ENCODE results near the gene BBS1.

Gene BBS1

DNA sequence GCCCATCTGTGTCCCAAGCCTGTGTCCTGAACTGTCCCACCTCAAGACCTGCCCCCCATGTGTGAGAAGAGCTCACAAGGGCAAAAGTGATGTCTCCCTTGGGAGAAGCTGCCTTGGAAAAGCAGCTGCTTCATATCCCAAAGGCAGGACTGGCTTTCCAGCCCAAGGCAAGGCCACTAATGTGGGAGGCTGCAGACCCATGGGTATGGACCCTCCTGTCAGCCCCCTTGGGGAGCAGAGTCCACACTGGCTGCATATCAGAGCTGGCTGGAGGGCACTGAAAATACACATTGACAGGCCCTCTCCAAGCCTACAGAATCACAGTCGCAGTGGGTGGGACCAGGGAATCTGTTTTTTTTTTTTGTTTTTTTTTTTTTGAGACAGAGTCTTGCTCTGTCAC is 41.0 kb upstream of the BBS1 start:
- peaks cover 12 to 14% of the 10 kb centered on the region in 2 experiments for H3K4me1 ChIP-seq (ENCODE audit: control insufficient read depth in 1 of 2, insufficient read depth in 1 of 2, low read depth in 1 of 2, low read length in 1 of 2)
- H3K36me3 ChIP-seq = no peaks in the 10 kb centered on the region
- no peak overlapping the region for H3K4me3 ChIP-seq (ENCODE audit: low read depth in 1 of 2, low read length in 1 of 2)
- TF ChIP-seq, protein P1, sequence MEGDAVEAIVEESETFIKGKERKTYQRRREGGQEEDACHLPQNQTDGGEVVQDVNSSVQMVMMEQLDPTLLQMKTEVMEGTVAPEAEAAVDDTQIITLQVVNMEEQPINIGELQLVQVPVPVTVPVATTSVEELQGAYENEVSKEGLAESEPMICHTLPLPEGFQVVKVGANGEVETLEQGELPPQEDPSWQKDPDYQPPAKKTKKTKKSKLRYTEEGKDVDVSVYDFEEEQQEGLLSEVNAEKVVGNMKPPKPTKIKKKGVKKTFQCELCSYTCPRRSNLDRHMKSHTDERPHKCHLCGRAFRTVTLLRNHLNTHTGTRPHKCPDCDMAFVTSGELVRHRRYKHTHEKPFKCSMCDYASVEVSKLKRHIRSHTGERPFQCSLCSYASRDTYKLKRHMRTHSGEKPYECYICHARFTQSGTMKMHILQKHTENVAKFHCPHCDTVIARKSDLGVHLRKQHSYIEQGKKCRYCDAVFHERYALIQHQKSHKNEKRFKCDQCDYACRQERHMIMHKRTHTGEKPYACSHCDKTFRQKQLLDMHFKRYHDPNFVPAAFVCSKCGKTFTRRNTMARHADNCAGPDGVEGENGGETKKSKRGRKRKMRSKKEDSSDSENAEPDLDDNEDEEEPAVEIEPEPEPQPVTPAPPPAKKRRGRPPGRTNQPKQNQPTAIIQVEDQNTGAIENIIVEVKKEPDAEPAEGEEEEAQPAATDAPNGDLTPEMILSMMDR (IDR thresholded peaks at IDR 0.05) = no peak
- H3K9me3 ChIP-seq = no peaks in the 10 kb centered on the region
- H3K27ac ChIP-seq = no peak overlapping the region
- peaks cover 46% of the 10 kb centered on the region for H3K27me3 ChIP-seq

DNA sequence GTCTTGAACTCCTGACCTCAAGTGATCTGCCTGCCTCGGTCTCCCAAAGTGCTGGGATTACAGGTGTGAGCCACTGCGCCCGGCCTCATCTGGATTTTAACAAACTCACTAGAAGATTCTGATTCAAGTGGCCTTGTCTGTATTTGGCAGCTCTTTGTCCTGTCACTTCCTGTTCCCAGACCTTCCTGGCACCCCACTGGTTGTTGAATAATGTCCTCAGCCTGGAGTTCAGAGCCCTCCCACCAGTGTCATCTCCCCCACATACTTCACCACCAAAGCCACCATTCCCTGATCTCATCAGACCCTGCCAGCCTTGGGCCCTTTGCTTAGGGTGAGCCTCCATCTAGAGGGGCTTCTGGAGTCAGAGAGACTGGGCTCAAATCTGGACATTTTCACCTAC is 40.4 kb upstream of the BBS1 start:
- Histone ChIP-seq H3K4me1 (ENCODE audit: control insufficient read depth in 1 of 2, insufficient read depth in 1 of 2, low read depth in 1 of 2, low read length in 1 of 2) (peaks cover 12 to 14% of the 10 kb centered on the region in 2 experiments), H3K36me3 (no peaks in the 10 kb centered on the region), H3K9me3 (no peaks in the 10 kb centered on the region), H3K27ac (no peak overlapping the region), H3K27me3 (peaks cover 42% of the 10 kb centered on the region), H3K4me3 (ENCODE audit: low read depth in 1 of 2, low read length in 1 of 2) (no peak overlapping the region)
- TF ChIP-seq, protein P1 (IDR thresholded peaks at IDR 0.05) = no peak

GRCh38 chr11:66471142-66471541 is 39.3 kb upstream of the BBS1 start:
- H3K36me3 ChIP-seq = no peaks in the 10 kb centered on the region
- H3K4me3 ChIP-seq (ENCODE audit: low read depth in 1 of 2, low read length in 1 of 2) = no peak overlapping the region
- no peaks in the 10 kb centered on the region for H3K9me3 ChIP-seq
- peaks cover 31% of the 10 kb centered on the region for H3K27me3 ChIP-seq
- no peak overlapping the region for H3K27ac ChIP-seq
- TF ChIP-seq, protein P1 (IDR thresholded peaks at IDR 0.05) = no peak
- H3K4me1 ChIP-seq (ENCODE audit: control insufficient read depth in 1 of 2, insufficient read depth in 1 of 2, low read depth in 1 of 2, low read length in 1 of 2) = peaks cover 11 to 12% of the 10 kb centered on the region in 2 experiments

DNA sequence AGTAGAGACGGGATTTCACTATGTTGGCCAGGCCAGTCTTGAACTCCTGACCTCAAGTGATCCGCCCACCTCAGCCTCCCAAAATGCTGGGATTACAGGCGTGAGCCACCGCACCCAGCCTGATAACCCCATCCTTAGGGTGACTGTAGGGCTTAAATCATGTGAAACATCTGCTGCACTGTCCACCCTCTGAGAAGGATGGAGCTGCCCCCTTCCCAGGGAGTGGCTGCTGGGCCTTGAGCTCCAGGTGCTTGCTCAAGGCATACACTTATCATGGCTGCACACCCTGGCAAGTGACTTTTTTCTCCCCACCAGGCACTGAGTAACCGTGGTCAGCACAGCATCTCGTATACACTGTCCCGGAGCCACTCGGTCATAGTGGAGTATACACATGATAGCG is 38.4 kb upstream of the BBS1 start:
- no peak overlapping the region for H3K27ac ChIP-seq
- no peaks in the 10 kb centered on the region for H3K9me3 ChIP-seq
- H3K36me3 ChIP-seq = no peaks in the 10 kb centered on the region
- H3K4me1 ChIP-seq (ENCODE audit: control insufficient read depth in 1 of 2, insufficient read depth in 1 of 2, low read depth in 1 of 2, low read length in 1 of 2) = peaks cover 7 to 8% of the 10 kb centered on the region in 2 experiments
- peaks cover 23% of the 10 kb centered on the region for H3K27me3 ChIP-seq
- TF ChIP-seq, protein P1 (IDR thresholded peaks at IDR 0.05) = no peak
- no peak overlapping the region for H3K4me3 ChIP-seq (ENCODE audit: low read depth in 1 of 2, low read length in 1 of 2)

GRCh38 chr11:66473167-66473566 is 37.3 kb upstream of the BBS1 start:
- Histone ChIP-seq H3K27ac (no peak overlapping the region), H3K4me1 (ENCODE audit: control insufficient read depth in 1 of 2, insufficient read depth in 1 of 2, low read depth in 1 of 2, low read length in 1 of 2) (no peaks in the 10 kb centered on the region), H3K36me3 (no peaks in the 10 kb centered on the region), H3K9me3 (no peaks in the 10 kb centered on the region), H3K27me3 (peaks cover 12% of the 10 kb centered on the region), H3K4me3 (ENCODE audit: low read depth in 1 of 2, low read length in 1 of 2) (no peak overlapping the region)
- TF ChIP-seq, protein P1 (IDR thresholded peaks at IDR 0.05) = no peak
